H1 (cell line): ENCODE data around the gene JAKMIP2. TPM values are rescaled to one million over a fixed set of nuclear protein-coding genes. Genes with fewer than 3 reads are reported as not detected.

Experiments used
- CTCF ChIA-PET: fragments of 300-600 bp; sonication (Branson Sonifier 250); formaldehyde crosslinking; loops from one replicate; lab custom pipeline; 2021; ENCODE audit not compliant: partially characterized antibody; lab: Charles Lee
- POLR2A ChIA-PET: fragments of 300-600 bp; sonication (Branson Sonifier 250); formaldehyde crosslinking; loops from one replicate; lab custom pipeline; 2021; ENCODE audit warnings: inconsistent platforms; ENCODE audit not compliant: partially characterized antibody; lab: Charles Lee
- DNase-seq, 2 experiments: peaks; one replicate each; pipeline versions ENCODE4 v3.0.0 to v3.0.0-alpha.2; 2010 to 2022; ENCODE audit warnings: low spot score in 2 of 2, low read depth in 1 of 2, mixed read lengths in 1 of 2
- FAIRE-seq: peaks from 2 replicates; lab custom pipeline; 2011; peaks lifted over from hg19 to GRCh38; lab: Jason Lieb, UNC
- H2AFZ ChIP-seq: 2 replicates; pipeline ENCODE4 v1.8.1; 2012; ENCODE audit warnings: low read length, inconsistent platforms
- H2AK5ac ChIP-seq: 2 replicates; pipeline ENCODE4 v1.6.1; 2013; ENCODE audit warnings: low read depth, low read length
- H2BK120ac ChIP-seq: replicated peaks from 2 replicates; pipeline ENCODE3; 2013; ENCODE audit warnings: low read depth, low read length, inconsistent platforms
- H2BK12ac ChIP-seq: 2 replicates; pipeline ENCODE4 v1.6.1; 2013; ENCODE audit warnings: low read depth, low read length
- H2BK15ac ChIP-seq: 2 replicates; pipeline ENCODE4 v1.6.1; 2013; ENCODE audit warnings: low read length
- H2BK20ac ChIP-seq: 2 replicates; pipeline ENCODE4 v1.6.1; 2013; ENCODE audit warnings: low read length
- H2BK5ac ChIP-seq: 2 replicates; pipeline ENCODE4 v1.6.1; 2013; ENCODE audit warnings: low read depth, low read length
- H3K14ac ChIP-seq: 2 replicates; pipeline ENCODE4 v1.6.1; 2013; ENCODE audit warnings: inconsistent platforms; ENCODE audit not compliant: insufficient read length
- H3K18ac ChIP-seq: 2 replicates; pipeline ENCODE4 v1.6.1; 2013; ENCODE audit warnings: low read length; ENCODE audit errors: extremely low read depth
- H3K23ac ChIP-seq: 2 replicates; pipeline ENCODE4 v1.6.1; 2013; ENCODE audit warnings: inconsistent platforms; ENCODE audit not compliant: insufficient read length
- H3K23me2 ChIP-seq: 2 replicates; pipeline ENCODE4 v1.6.1; 2013; ENCODE audit warnings: low read depth, low read length
- H3K27ac ChIP-seq: 2 replicates; pipeline ENCODE4 v1.6.1; 2011; ENCODE audit warnings: low read depth, low read length, inconsistent platforms
- H3K27me3 ChIP-seq, 4 experiments: replicated peaks in 1 of 4; 1 replicate in 1 of 4; 2 replicates in 3 of 4; pipeline versions ENCODE4 v1.6.1 to v1.8.1; 2011 to 2013; ENCODE audit warnings: low read length in 3 of 4, mild to moderate bottlenecking in 3 of 4, inconsistent platforms in 2 of 4, mixed read lengths in 2 of 4, moderate library complexity in 1 of 4; ENCODE audit not compliant: control insufficient read depth in 3 of 4, insufficient read depth in 3 of 4; ENCODE audit errors: extremely low read depth in 1 of 4
- H3K36me3 ChIP-seq, 4 experiments: 2 replicates each; pipeline versions ENCODE4 v1.6.1 to v1.8.1; 2011 to 2013; ENCODE audit warnings: mild to moderate bottlenecking in 4 of 4, low read length in 3 of 4, moderate library complexity in 2 of 4, control low read depth in 1 of 4, inconsistent platforms in 1 of 4; ENCODE audit not compliant: insufficient read depth in 4 of 4, control insufficient read depth in 2 of 4
- H3K4ac ChIP-seq: replicated peaks from 2 replicates; pipeline ENCODE3; 2013; ENCODE audit warnings: low read length, low read depth, mixed read lengths, inconsistent platforms; ENCODE audit not compliant: insufficient read length
- H3K4me1 ChIP-seq, 4 experiments: replicated peaks in 1 of 4; 1 replicate in 1 of 4; 2 replicates in 3 of 4; pipeline versions ENCODE4 v1.6.1 to v1.8.1; 2011 to 2013; ENCODE audit warnings: low read length in 3 of 4, inconsistent platforms in 2 of 4, mixed read lengths in 1 of 4; ENCODE audit not compliant: insufficient read depth in 4 of 4, control insufficient read depth in 3 of 4
- H3K4me2 ChIP-seq, 2 experiments: 2 replicates each; pipeline versions ENCODE4 v1.6.1 to v1.8.1; 2011 to 2013; ENCODE audit warnings: low read depth in 2 of 2, low read length in 2 of 2, control low read depth in 1 of 2, inconsistent platforms in 1 of 2, mild to moderate bottlenecking in 1 of 2; ENCODE audit not compliant: insufficient read depth in 1 of 2
- H3K4me3 ChIP-seq, 4 experiments: fragments of 200-600, 300-600 bp in 1 of 4; sonication (generic), shearing (Covaris generic), sonication (Bioruptor Twin) in 1 of 4; 2 replicates each; pipeline versions ENCODE4 v1.5.1 to v1.8.1; 2011 to 2016; ENCODE audit warnings: low read length in 4 of 4, low read depth in 3 of 4, control low read depth in 2 of 4, inconsistent platforms in 2 of 4, mild to moderate bottlenecking in 2 of 4, mixed read lengths in 1 of 4, moderate library complexity in 1 of 4; ENCODE audit not compliant: insufficient read depth in 2 of 4; ENCODE audit errors: extremely low read depth in 1 of 4
- H3K56ac ChIP-seq: replicated peaks from 2 replicates; pipeline ENCODE3; 2013; ENCODE audit warnings: low read depth, mild to moderate bottlenecking, mixed read lengths, low read length, inconsistent platforms; ENCODE audit not compliant: insufficient read length
- H3K79me1 ChIP-seq: 2 replicates; pipeline ENCODE4 v1.6.1; 2013; ENCODE audit warnings: low read depth, low read length, control low read depth
- H3K79me2 ChIP-seq, 2 experiments: 2 replicates each; pipeline versions ENCODE4 v1.6.1 to v1.8.1; 2012 to 2013; ENCODE audit warnings: low read length in 2 of 2, mild to moderate bottlenecking in 2 of 2, inconsistent platforms in 1 of 2; ENCODE audit not compliant: insufficient read depth in 2 of 2, control insufficient read depth in 1 of 2
- H3K9ac ChIP-seq, 4 experiments: replicated peaks in 1 of 4; 1 replicate in 1 of 4; 2 replicates in 3 of 4; pipeline versions ENCODE4 v1.6.1 to v1.8.1; 2011 to 2013; ENCODE audit warnings: low read depth in 3 of 4, low read length in 3 of 4, control low read depth in 2 of 4, mild to moderate bottlenecking in 2 of 4, moderate library complexity in 2 of 4, inconsistent platforms in 1 of 4; ENCODE audit errors: extremely low read depth in 1 of 4
- H3K9me3 ChIP-seq, 2 experiments: 2 replicates each; pipeline versions ENCODE4 v1.6.1 to v1.8.1; 2012 to 2013; ENCODE audit warnings: mild to moderate bottlenecking in 2 of 2, moderate library complexity in 2 of 2, control low read depth in 1 of 2, inconsistent platforms in 1 of 2, low read depth in 1 of 2, low read length in 1 of 2, mixed read lengths in 1 of 2; ENCODE audit not compliant: insufficient read depth in 2 of 2
- H4K20me1 ChIP-seq, 2 experiments: replicated peaks in 1 of 2; 2 replicates each; pipeline versions ENCODE3 to v1.8.1; 2011 to 2013; ENCODE audit warnings: inconsistent platforms in 2 of 2, low read length in 2 of 2, mild to moderate bottlenecking in 1 of 2; ENCODE audit not compliant: insufficient read depth in 2 of 2, control insufficient read depth in 1 of 2
- H4K5ac ChIP-seq: 2 replicates; pipeline ENCODE4 v1.6.1; 2013; ENCODE audit warnings: low read length, low read depth, mixed read lengths, inconsistent platforms; ENCODE audit not compliant: insufficient read length
- H4K8ac ChIP-seq: 2 replicates; pipeline ENCODE4 v1.8.0; 2013; ENCODE audit warnings: mild to moderate bottlenecking, moderate library complexity, low read length, inconsistent platforms; ENCODE audit not compliant: insufficient read depth; ENCODE audit errors: extremely low read depth
- H4K91ac ChIP-seq: replicated peaks from 2 replicates; pipeline ENCODE3; 2013; ENCODE audit warnings: low read length, mixed read lengths, inconsistent platforms; ENCODE audit not compliant: insufficient read length
- ASH2L ChIP-seq: fragments of 200-600, 300-600 bp; sonication (generic); IDR thresholded peaks from one replicate; pipeline ENCODE4 v1.7.1; 2017; ENCODE audit warnings: low read length
- EZH2 ChIP-seq: fragments of 200-600 bp; sonication (generic); IDR thresholded peaks from 2 replicates; pipeline ENCODE4 v1.7.1; 2012; ENCODE audit warnings: low read depth, mild to moderate bottlenecking, moderate library complexity, low read length, inconsistent platforms; ENCODE audit not compliant: severe bottlenecking
- HDAC6 ChIP-seq: IDR thresholded peaks from one replicate; pipeline ENCODE4 v1.7.1; 2012; ENCODE audit warnings: low read depth, mild to moderate bottlenecking, inconsistent platforms, low read length, moderate library complexity
- KDM4A ChIP-seq: IDR thresholded peaks from one replicate; pipeline ENCODE4 v1.7.1; 2012; ENCODE audit warnings: low read depth, mild to moderate bottlenecking, moderate library complexity, low read length, inconsistent platforms; ENCODE audit not compliant: severe bottlenecking
- SIX5 ChIP-seq: IDR thresholded peaks from 2 replicates; pipeline ENCODE4 v1.6.1; 2011; ENCODE audit warnings: mild to moderate bottlenecking, low read depth, low read length
- SUZ12 ChIP-seq: fragments of 200-600 bp; sonication (generic); IDR thresholded peaks from 2 replicates; pipeline ENCODE4 v1.6.1; 2012; ENCODE audit warnings: mild to moderate bottlenecking, inconsistent platforms, low read length, moderate library complexity, mixed read lengths
- TAF1 ChIP-seq: IDR thresholded peaks from 2 replicates; pipeline ENCODE4 v1.6.1; 2011; ENCODE audit warnings: mild to moderate bottlenecking, low read depth, low read length
- TEAD4 ChIP-seq: IDR thresholded peaks from 2 replicates; pipeline ENCODE4 v1.6.1; 2012; ENCODE audit warnings: low read depth, low read length, inconsistent platforms, mixed read lengths
- whole genome bisulfite sequencing, 2 experiments: shearing (Covaris generic) in 1 of 2; methylation state at CpG; one replicate each; pipeline versions ENCODE4 v1.1.6 to v1.1.7; 2013 to 2015; ENCODE audit warnings: low lambda C conversion rate in 2 of 2, mixed read lengths in 2 of 2, inconsistent platforms in 1 of 2, low coverage in 1 of 2, missing lambda C conversion rate in 1 of 2; ENCODE audit not compliant: insufficient replicate concordance in 2 of 2, insufficient coverage in 1 of 2, insufficient read length in 1 of 2; ENCODE audit errors: extremely low coverage in 1 of 2, missing lambda C conversion rate in 1 of 2; 5-methylcytosine and 5-hydroxymethylcytosine counted together
- polyA plus RNA-seq, 7 experiments: library from polyadenylated mRNA; depleted of rRNA in 3 of 7; stranded (reverse) in 5 of 7; unstranded in 2 of 7; fragments of >200 nt in 5 of 7; fragments of 200-250 nt in 2 of 7; gene quantifications; 1 replicate in 5 of 7; 2 replicates in 1 of 7; 4 replicates in 1 of 7; pipeline versions ENCODE4 v1.2.1 to v1.2.3, GENCODE V29; 2011 to 2013; ENCODE audit warnings: missing spikeins in 2 of 7, mixed read lengths in 2 of 7
- total RNA-seq: library from RNA; stranded (reverse); fragmentation: NEBNext Ultra II Directional; extraction: Animal tissue kit (Norgen Biotek cat#: 25700); gene quantifications from 2 replicates; pipeline ENCODE4 v1.2.1, GENCODE V29; 2021
- TF ChIP-seq, protein P1 (sequence below): IDR thresholded peaks from 2 replicates; pipeline ENCODE4 v1.6.1; 2012; ENCODE audit warnings: inconsistent platforms
- TF ChIP-seq, protein P2 (sequence below): IDR thresholded peaks from 2 replicates; pipeline ENCODE4 v1.6.1; 2011; ENCODE audit warnings: low read length, improper control_type of control experiment

JAKMIP2 gene
- total and polyA plus RNA-seq, 2 of the 8 experiments (the other 6 are each of a cell fraction or from before 2014, with no cell fraction given), result 2.4 to 13.6 TPM

DNA sequence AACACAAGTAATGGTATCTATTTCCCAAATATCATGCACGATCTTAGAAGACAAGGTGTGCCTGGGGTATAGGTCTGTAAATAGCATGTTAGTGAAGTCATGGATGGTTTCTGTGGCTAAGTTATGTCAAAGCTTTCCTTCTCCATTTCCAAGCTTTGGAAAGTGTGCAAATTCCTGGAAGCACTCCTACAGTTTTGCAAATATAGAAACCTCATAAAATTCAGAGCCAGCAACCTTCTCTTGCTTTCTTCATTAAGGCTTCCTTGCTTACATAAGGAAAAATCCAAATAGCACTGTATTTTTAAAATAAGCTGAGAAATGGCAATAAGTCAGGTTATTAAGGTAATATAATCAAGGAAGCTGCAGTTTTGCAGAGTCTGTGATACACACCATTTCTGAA lies 138.1 kb downstream of the JAKMIP2 start:
- no peaks in the 10 kb centered on the region for H3K9me3 ChIP-seq
- no peak overlapping the region for H4K5ac ChIP-seq
- H2BK15ac ChIP-seq, result no peak overlapping the region
- H2AFZ ChIP-seq, result no peak overlapping the region
- no peak overlapping the region for H2AK5ac ChIP-seq
- H2BK120ac ChIP-seq, result no peak overlapping the region
- H2BK20ac ChIP-seq, result no peak overlapping the region
- CTCF ChIA-PET, result interaction anchor here (0.9 to 2.4 kb wide), 5 partner anchors 10 to 184 kb away, joined by 3 to 9 read pairs (median 3); no protein-coding TSS in a partner anchor
- no peaks in the 10 kb centered on the region for H3K79me2 ChIP-seq
- H4K20me1 ChIP-seq, result no peaks in the 10 kb centered on the region
- no peak overlapping the region for H4K8ac ChIP-seq
- H3K4me3 ChIP-seq, result no peak overlapping the region
- H3K4ac ChIP-seq, result no peak overlapping the region
- H3K9ac ChIP-seq, result no peak overlapping the region
- H2BK5ac ChIP-seq, result no peak overlapping the region
- no peaks in the 10 kb centered on the region for H3K4me1 ChIP-seq
- H3K23ac ChIP-seq, result no peak overlapping the region
- WGBS, 2 experiments, result 82% methylated on average over 1 of the region's 1 CpG; no CpG with 5 or more reads in 1 of the 2 experiments
- no peak overlapping the region for H2BK12ac ChIP-seq
- FAIRE-seq (no peak), DNase-seq (no peak)
- H3K27ac ChIP-seq, result no peak overlapping the region
- H3K27me3 ChIP-seq, result peaks cover 0 to 1% (median 0%) of the 10 kb centered on the region in 4 experiments; a peak in 1 of 7 replicates
- H3K14ac ChIP-seq, result no peak overlapping the region
- TF ChIP-seq SIX5 (no peak), EZH2 (no peak), ASH2L (no peak), TEAD4 (no peak), TAF1 (no peak), SUZ12 (no peak), KDM4A (no peak), HDAC6 (no peak)
- TF ChIP-seq, protein P1, sequence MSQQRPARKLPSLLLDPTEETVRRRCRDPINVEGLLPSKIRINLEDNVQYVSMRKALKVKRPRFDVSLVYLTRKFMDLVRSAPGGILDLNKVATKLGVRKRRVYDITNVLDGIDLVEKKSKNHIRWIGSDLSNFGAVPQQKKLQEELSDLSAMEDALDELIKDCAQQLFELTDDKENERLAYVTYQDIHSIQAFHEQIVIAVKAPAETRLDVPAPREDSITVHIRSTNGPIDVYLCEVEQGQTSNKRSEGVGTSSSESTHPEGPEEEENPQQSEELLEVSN, result no peak
- TF ChIP-seq, protein P2, sequence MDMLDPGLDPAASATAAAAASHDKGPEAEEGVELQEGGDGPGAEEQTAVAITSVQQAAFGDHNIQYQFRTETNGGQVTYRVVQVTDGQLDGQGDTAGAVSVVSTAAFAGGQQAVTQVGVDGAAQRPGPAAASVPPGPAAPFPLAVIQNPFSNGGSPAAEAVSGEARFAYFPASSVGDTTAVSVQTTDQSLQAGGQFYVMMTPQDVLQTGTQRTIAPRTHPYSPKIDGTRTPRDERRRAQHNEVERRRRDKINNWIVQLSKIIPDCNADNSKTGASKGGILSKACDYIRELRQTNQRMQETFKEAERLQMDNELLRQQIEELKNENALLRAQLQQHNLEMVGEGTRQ, result no peak
- H3K4me2 ChIP-seq, result no peak overlapping the region
- H4K91ac ChIP-seq, result no peak overlapping the region
- H3K56ac ChIP-seq, result no peak overlapping the region
- H3K23me2 ChIP-seq, result no peaks in the 10 kb centered on the region
- H3K36me3 ChIP-seq, result peaks cover 3 to 77% (median 22%) of the 10 kb centered on the region in 4 experiments; a peak in 6 of 8 replicates
- POLR2A ChIA-PET, result interaction anchor here (0.8 to 0.9 kb wide), 2 partner anchors 30 to 178 kb away, joined by 3 read pairs; no protein-coding TSS in a partner anchor
- H3K18ac ChIP-seq, result no peak overlapping the region
- no peaks in the 10 kb centered on the region for H3K79me1 ChIP-seq
